NCI-H187 (cell line): ENCODE data around the gene MIPOL1.
"Not testable (repeated sequence)": the region's sequence is repeated elsewhere in the genome, so short reads cannot be mapped to it uniquely, and the experiment has no call there.

Source experiments
- DNase-seq, 2 experiments: peaks; one replicate each; lab custom pipeline; 2025; lab: John Stamatoyannopoulos, UW

The MIPOL1 gene, protein sequence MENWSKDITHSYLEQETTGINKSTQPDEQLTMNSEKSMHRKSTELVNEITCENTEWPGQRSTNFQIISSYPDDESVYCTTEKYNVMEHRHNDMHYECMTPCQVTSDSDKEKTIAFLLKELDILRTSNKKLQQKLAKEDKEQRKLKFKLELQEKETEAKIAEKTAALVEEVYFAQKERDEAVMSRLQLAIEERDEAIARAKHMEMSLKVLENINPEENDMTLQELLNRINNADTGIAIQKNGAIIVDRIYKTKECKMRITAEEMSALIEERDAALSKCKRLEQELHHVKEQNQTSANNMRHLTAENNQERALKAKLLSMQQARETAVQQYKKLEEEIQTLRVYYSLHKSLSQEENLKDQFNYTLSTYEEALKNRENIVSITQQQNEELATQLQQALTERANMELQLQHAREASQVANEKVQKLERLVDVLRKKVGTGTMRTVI

GRCh38 chr14:37197421-37198272, at the start of gene MIPOL1:
TSS of gene MIPOL1 (plus strand) at chr14:37197937. CDS start at chr14:37247889, 49,952 bp downstream.
- peak; percentile 73 to 79 for DNase-seq

DNA sequence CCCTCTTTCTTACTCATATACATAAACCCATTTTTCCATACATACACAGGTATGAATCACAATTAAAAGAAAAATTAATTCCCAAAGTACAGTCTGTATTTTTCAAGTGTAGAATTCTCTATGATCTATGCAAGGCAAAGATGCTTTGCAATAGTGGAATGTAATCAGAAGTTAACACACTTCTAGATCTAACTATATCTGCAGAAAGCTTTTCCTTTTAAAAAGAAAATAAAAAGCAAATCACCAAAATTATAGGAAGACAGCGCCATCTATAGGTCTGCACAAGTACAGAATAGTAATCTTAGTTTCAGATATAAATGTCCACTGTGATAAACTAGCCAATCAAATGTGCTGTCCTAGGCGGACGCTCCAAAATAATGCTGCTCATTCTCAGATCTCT, 47.3 kb upstream of the MIPOL1 start:
- peak; percentile 5 to 12 for DNase-seq

DNA sequence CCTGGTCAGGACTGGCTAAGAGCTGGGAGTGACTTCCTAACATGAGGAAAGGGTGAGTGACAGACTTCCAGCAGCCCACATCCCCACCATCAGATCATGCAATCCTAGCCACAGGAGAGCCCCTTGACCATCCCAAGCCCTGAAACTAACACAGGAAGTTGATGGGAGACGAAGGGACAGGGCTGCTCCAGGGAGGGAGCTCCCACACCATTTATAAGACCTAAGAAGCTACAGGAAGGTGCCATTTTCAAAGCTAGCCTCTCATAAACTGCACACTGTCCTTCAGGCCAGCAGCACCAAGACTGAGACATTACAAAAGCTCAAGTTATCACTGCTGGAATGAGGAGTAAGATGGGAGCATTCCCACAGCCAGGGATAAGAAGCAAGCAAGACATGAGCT, 44.7 kb upstream of the MIPOL1 start:
- DNase-seq: no peak

- no peak for DNase-seq
Observed at GRCh38 chr14:37153483-37153882, 44.3 kb upstream of the MIPOL1 start.

GRCh38 chr14:37157987-37158386, 39.8 kb upstream of the MIPOL1 start:
- DNase-seq: no peak

- not testable (repeated sequence) for DNase-seq
Observed at GRCh38 chr14:37162307-37162706, 35.4 kb upstream of the MIPOL1 start.

- no peak for DNase-seq
Observed at GRCh38 chr14:37165794-37166193, 31.9 kb upstream of the MIPOL1 start.

- no peak for DNase-seq
Observed at GRCh38 chr14:37167151-37168047, 30.3 kb upstream of the MIPOL1 start.

GRCh38 chr14:37168721-37169120, 29.0 kb upstream of the MIPOL1 start:
- no peak for DNase-seq

DNA sequence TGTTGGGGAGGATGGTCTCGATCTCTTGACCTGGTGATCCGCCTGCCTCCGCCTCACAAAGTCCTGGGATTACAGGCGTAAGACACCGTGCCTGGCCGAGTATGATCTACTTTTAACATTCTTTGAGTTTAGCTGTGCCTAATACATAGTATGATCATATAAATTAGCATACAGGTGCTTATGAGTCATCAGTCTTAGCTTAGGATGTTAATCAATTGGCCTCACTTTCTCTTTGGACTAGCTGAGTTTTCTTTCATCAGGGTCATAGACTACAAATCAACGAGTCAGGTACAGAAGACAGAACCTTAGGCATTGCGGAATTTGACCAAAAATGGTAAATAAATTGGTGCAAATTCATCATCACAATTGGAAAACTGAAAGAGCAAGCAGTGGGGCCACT, 27.5 kb upstream of the MIPOL1 start:
- DNase-seq: no peak

- DNase-seq: no peak
Observed at GRCh38 chr14:37170993-37171392, 26.7 kb upstream of the MIPOL1 start.

DNA sequence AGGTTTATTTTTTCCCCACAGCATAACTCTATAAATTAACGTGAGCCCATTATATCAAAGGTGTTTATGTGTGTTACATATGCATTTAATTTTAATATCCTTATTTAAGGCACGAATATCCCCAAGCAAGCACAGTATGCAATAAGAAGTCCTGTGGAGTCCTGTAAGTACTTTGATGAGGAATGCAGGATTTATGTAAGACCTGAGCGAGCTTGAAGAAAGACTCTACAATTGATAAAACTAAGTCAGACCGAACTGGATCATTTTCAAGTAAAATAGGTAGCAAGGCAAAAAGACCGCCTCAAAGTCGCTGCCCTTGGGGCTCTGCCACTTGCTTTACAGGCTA, 26.1 kb upstream of the MIPOL1 start:
- no peak for DNase-seq

DNA sequence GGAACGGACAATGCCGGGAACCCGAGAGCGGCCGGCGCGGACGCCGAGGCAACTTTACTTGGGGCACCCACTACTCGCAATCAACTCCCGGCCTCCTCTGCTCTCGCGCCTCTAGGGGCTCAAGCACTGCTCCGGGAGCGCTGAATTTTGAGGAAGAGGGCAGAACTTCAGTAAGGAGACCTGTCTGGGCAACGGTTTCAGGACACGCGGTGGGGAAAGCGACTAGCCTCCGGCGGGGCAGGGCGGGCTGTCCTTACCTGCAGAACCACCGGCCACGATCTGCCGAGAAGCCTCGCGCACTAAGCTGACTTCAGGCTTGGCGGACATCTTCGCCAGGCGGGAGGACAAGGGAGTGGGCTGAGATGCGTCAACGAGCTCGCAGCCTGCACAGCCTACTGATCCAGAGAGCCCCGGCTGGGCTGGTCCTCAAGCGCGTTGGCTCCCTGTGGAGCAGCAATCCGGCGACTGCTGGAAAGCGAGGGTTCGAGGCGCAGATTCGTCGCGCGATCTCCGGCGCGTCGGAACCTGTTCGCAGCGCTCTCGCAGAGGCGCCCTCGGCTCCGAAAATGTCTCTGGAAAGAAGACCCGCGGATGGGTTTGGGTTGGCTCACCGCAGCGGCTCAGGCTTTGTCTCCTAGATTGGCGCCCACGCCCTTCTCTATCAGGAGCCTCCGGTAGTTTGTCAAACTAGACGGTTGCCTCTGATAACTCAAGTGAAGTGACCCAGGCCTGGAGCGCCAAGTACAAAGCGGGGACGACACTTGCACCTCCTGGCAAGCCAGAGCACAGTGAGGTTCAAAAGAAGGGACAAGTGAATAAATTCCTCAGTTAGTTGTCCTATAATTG, 25.5 kb upstream of the MIPOL1 start, which contains the start of gene SLC25A21:
TSS of gene SLC25A21 (minus strand) at position 583 of the 846 bp plus-strand sequence.
- peak; percentile 69 to 85 for DNase-seq

DNA sequence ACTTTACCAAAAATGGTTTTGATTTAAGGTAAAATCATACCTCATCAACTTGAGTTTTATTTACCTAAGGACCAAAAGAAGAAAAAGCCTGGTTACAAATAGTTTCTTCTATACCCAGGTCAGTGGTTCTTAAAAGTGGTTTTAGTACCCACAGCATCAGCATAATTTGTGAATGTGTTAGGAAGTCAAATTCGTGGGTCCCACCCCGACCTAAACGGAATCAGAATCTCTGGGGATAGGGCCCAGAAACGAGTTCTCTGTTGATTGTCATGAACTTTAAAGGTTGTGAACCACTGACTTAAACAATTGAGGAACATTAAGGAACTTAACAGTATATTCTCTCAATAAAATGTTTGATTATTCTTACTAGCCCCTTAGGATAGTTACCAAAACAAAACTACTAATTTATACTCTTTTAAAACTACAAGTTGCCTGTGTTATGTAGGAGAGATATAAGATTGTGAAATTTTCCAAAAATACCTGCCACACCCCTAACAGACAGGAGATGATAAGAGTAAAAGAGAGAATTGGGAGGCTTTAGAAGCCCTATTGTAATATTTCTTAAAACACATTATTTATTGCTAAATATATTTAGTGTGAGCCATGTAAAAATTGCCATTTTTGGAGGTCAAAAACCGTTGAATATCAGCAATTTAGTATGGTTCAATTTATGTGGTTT, 24.7 kb upstream of the MIPOL1 start:
- no peak for DNase-seq

DNA sequence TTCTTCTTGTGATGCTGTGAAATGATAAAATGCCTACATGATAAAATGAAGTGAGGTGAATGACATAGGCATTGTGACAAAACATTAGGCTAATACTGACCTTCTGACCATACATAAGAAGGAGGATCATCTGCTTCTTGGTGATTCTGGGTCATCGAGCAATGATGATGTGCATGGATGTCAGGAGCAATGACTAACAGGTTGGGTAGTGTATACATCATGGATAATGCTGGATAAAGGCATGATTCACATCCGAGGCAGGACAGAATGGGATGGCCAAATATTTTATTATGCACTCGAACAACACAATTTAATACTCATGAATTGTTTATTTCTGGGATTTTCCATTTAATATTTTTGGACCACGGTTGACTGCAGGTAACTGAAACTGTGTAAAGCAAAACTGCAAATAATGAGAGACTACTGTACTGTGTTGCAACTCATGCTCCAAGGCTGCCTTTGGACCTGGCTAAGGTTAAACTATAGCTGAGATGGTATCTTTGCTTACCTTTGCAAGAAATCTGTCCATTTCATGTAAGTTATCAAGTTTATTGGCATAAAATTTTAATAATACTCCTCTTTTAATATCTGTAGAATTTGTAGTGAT, 17.7 kb upstream of the MIPOL1 start:
- DNase-seq: no peak

DNA sequence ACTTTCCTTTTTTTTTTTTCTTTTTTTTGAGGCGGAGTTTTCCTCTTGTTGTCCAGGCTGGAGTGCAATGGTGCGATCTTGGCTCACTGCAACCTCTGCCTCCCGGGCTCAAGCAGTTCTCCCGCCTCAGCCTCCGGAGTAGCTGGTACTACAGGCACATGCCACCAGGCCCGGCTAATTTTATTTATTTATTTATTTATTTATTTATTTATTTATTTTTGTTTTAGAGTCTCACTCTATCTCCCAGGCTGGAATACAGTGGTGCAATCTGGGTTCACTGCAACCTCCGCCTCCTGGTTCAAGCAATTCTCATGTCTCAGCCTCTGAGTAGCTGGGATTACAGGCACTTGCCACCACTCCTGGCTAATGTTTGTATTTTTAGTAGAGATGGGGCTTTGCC, 16.9 kb upstream of the MIPOL1 start:
- not testable (repeated sequence) for DNase-seq

GRCh38 chr14:37181441-37181840, 16.3 kb upstream of the MIPOL1 start:
- DNase-seq: no peak

- DNase-seq: not testable (repeated sequence)
Observed at GRCh38 chr14:37184520-37184919, 13.2 kb upstream of the MIPOL1 start.

- DNase-seq: no peak
Observed at GRCh38 chr14:37185670-37186069, 12.1 kb upstream of the MIPOL1 start.

- no peak for DNase-seq
Observed at GRCh38 chr14:37186865-37187264, 10.9 kb upstream of the MIPOL1 start.
